8988T (cell line): ENCODE measurements around the gene LTBP2.
A peak's percentile ranks its signal among the peaks of the same experiment; 100 is the strongest.

ENCODE experiments used
- DNase-seq: peaks from one replicate; pipeline ENCODE4 v3.0.0; 2011

The LTBP2 gene

GRCh38 chr14:74503938-74504335, 108.1 kb downstream of the LTBP2 start:
- DNase-seq = no peak

GRCh38 chr14:74503291-74503937, 108.6 kb downstream of the LTBP2 start:
- DNase-seq = no peak

- DNase-seq = no peak
Measured at GRCh38 chr14:74502236-74503019, 109.6 kb downstream of the LTBP2 start.

- no peak for DNase-seq
Measured at GRCh38 chr14:74501691-74502090, 110.3 kb downstream of the LTBP2 start.

GRCh38 chr14:74501135-74501614, 110.9 kb downstream of the LTBP2 start:
- peak; percentile 75 for DNase-seq

GRCh38 chr14:74500417-74501134, 111.5 kb downstream of the LTBP2 start:
- DNase-seq = no peak

- DNase-seq = no peak
Measured at GRCh38 chr14:74495356-74495755, 116.7 kb downstream of the LTBP2 start.

GRCh38 chr14:74493343-74494261, 118.4 kb downstream of the LTBP2 start, which contains the start of gene ISCA2:
Gene ISCA2, plus strand, starts transcription at chr14:74493765. Its CDS starts 10 bp downstream, at chr14:74493775.
- DNase-seq = peak; percentile 85

GRCh38 chr14:74492776-74493342, 119.2 kb downstream of the LTBP2 start, which contains the start of gene NPC2:
Gene NPC2, minus strand, starts transcription at chr14:74493305. Its CDS starts 31 bp downstream, at chr14:74493274.
- no peak for DNase-seq

- no peak for DNase-seq
Measured at GRCh38 chr14:74491956-74492775, 119.9 kb downstream of the LTBP2 start.

- DNase-seq = no peak
Measured at GRCh38 chr14:74490486-74490885, 121.6 kb downstream of the LTBP2 start.

- no peak for DNase-seq
Measured at GRCh38 chr14:74488786-74489397, 123.1 kb downstream of the LTBP2 start.

- no peak for DNase-seq
Measured at GRCh38 chr14:74486164-74486563, 125.9 kb downstream of the LTBP2 start.

- no peak for DNase-seq
Measured at GRCh38 chr14:74483321-74483720, 128.7 kb downstream of the LTBP2 start.

GRCh38 chr14:74482571-74482970, 129.5 kb downstream of the LTBP2 start:
- DNase-seq = no peak

GRCh38 chr14:74480046-74480445, 132.0 kb downstream of the LTBP2 start:
- DNase-seq = no peak

GRCh38 chr14:74478996-74479635, 132.9 kb downstream of the LTBP2 start:
- DNase-seq = no peak

GRCh38 chr14:74476607-74477006, 135.4 kb downstream of the LTBP2 start:
- DNase-seq = no peak

GRCh38 chr14:74476107-74476506, 135.9 kb downstream of the LTBP2 start:
- no peak for DNase-seq

GRCh38 chr14:74475678-74476077, 136.4 kb downstream of the LTBP2 start:
- DNase-seq = no peak
